K562 (cell line): ENCODE data around the gene MED15. TPM values are rescaled to one million over a fixed set of nuclear protein-coding genes. Genes with fewer than 3 reads are reported as not detected.
A peak's percentile ranks its signal among the peaks of the same experiment; 100 is the strongest.

Source experiments
- ATAC-seq: fragments of 200-7000 bp; cut with Tn5 transposase; 3 replicates; pipeline ENCODE4 v1.9.1; 2020; ENCODE audit warnings: moderate library complexity
- BruUV-seq: library from RNA; stranded (reverse); fragments of 400-500 nt; replicated peaks from 2 replicates; lab custom pipeline; 2021; lab: Mats Ljungman, UMichigan
- CTCF ChIA-PET: fragments of 300-600 bp; formaldehyde crosslinking; extraction: SDS; loops from one replicate; lab custom pipeline; 2021; ENCODE audit warnings: low intra/inter-chr PET ratio; lab: Yijun Ruan, JAX
- POLR2A ChIA-PET: fragments of 300-600, 350-650 bp; sonication (Branson Sonifier 250); formaldehyde crosslinking; extraction: SDS; loops from one replicate; lab custom pipeline; 2021; ENCODE audit warnings: antibody characterized with exemption, inconsistent platforms; lab: Yijun Ruan, JAX
- DNase-seq, 4 experiments: peaks; one replicate each; pipeline versions ENCODE4 v3.0.0 to v3.0.0-alpha.2; 2011 to 2018; ENCODE audit warnings: low spot score in 3 of 4, mixed read lengths in 3 of 4; ENCODE audit errors: extremely low read depth in 1 of 4
- FAIRE-seq: peaks from 2 replicates; lab custom pipeline; 2011; peaks lifted over from hg19 to GRCh38; lab: Jason Lieb, UNC
- H2AFZ ChIP-seq: 2 replicates; pipeline ENCODE4 v1.6.0; 2011; ENCODE audit warnings: low read depth, low read length, control low read depth, inconsistent platforms
- H3K27ac ChIP-seq: fragments of 200-600 bp; 3 replicates; pipeline ENCODE4 v1.8.0; 2011; ENCODE audit warnings: low read depth, mild to moderate bottlenecking, control low read depth, inconsistent platforms, low read length, moderate library complexity, mixed read lengths; ENCODE audit errors: extremely low read depth
- H3K27me3 ChIP-seq, 2 experiments: fragments of 300-600 bp in 1 of 2; 2 replicates in 1 of 2; 3 replicates in 1 of 2; pipeline versions ENCODE4 v1.6.0 to v1.8.0; 2011; ENCODE audit warnings: inconsistent platforms in 2 of 2, low read length in 2 of 2, mild to moderate bottlenecking in 1 of 2, mixed read lengths in 1 of 2, moderate library complexity in 1 of 2; ENCODE audit not compliant: control insufficient read depth in 2 of 2, insufficient read depth in 2 of 2
- H3K36me3 ChIP-seq: fragments of 300-600 bp; 3 replicates; pipeline ENCODE4 v1.8.0; 2011; ENCODE audit warnings: mild to moderate bottlenecking, low read length, inconsistent platforms; ENCODE audit not compliant: control insufficient read depth, insufficient read depth
- H3K4me1 ChIP-seq, 2 experiments: fragments of 200-600 bp in 1 of 2; replicated peaks in 1 of 2; 2 replicates in 1 of 2; 3 replicates in 1 of 2; pipeline versions ENCODE4 v1.5.1 to v1.8.0; 2011; ENCODE audit warnings: inconsistent platforms in 2 of 2, low read length in 2 of 2, mild to moderate bottlenecking in 1 of 2, mixed read lengths in 1 of 2, moderate library complexity in 1 of 2; ENCODE audit not compliant: control insufficient read depth in 2 of 2, insufficient read depth in 2 of 2
- H3K4me2 ChIP-seq: 2 replicates; pipeline ENCODE4 v1.6.1; 2011; ENCODE audit warnings: low read length, control low read depth, inconsistent platforms, mixed read lengths; ENCODE audit not compliant: insufficient read depth
- H3K4me3 ChIP-seq: fragments of 200-600 bp; sonication (generic), shearing (Covaris generic); 2 replicates; pipeline ENCODE4 v1.5.1; 2016; ENCODE audit warnings: control low read depth, inconsistent platforms
- H3K79me2 ChIP-seq: fragments of 200-600 bp; 3 replicates; pipeline ENCODE4 v1.8.0; 2011; ENCODE audit warnings: low read length, inconsistent platforms; ENCODE audit not compliant: control insufficient read depth, insufficient read depth
- H3K9ac ChIP-seq, 2 experiments: 2 replicates each; pipeline versions ENCODE4 v1.6.0 to v1.6.1; 2011; ENCODE audit warnings: low read depth in 2 of 2, low read length in 2 of 2, control low read depth in 1 of 2, inconsistent platforms in 1 of 2, mild to moderate bottlenecking in 1 of 2, mixed read lengths in 1 of 2; ENCODE audit not compliant: insufficient read depth in 1 of 2
- H3K9me1 ChIP-seq: one replicate; pipeline ENCODE4 v1.6.0; 2011; ENCODE audit warnings: inconsistent platforms, mild to moderate bottlenecking, low read length, moderate library complexity; ENCODE audit not compliant: control insufficient read depth, insufficient read depth
- H3K9me3 ChIP-seq: replicated peaks from 2 replicates; pipeline ENCODE4 v1.5.1; 2011; ENCODE audit warnings: low read depth, low read length, inconsistent platforms; ENCODE audit not compliant: control insufficient read depth, insufficient read depth
- H4K20me1 ChIP-seq: replicated peaks from 2 replicates; pipeline ENCODE4 v1.6.1; 2011; ENCODE audit warnings: low read length, inconsistent platforms, mixed read lengths; ENCODE audit not compliant: control insufficient read depth, insufficient read depth
- CAMTA2 ChIP-seq: fragments of 250-450 bp; sonication (Bioruptor Pico); conservative IDR thresholded peaks from 2 replicates; pipeline ENCODE4 v1.5.1; 2022
- EZH2 ChIP-seq: IDR thresholded peaks from 2 replicates; pipeline ENCODE4 v1.6.1; 2012; ENCODE audit warnings: low read depth, mild to moderate bottlenecking, inconsistent platforms, low read length, borderline replicate concordance
- POLR2AphosphoS5 ChIP-seq: IDR thresholded peaks from 2 replicates; pipeline ENCODE4 v1.6.1; 2011; ENCODE audit warnings: mild to moderate bottlenecking, low read depth, low read length, moderate library complexity; ENCODE audit not compliant: control insufficient read depth, insufficient read depth
- SAP30 ChIP-seq: fragments of 200-600 bp; sonication (generic); IDR thresholded peaks from 2 replicates; pipeline ENCODE4 v1.6.1; 2012; ENCODE audit warnings: borderline replicate concordance, low read depth, mild to moderate bottlenecking, moderate library complexity, low read length, control low read depth, inconsistent platforms; ENCODE audit not compliant: insufficient read depth, poor library complexity, severe bottlenecking
- SIX5 ChIP-seq, 2 experiments: IDR thresholded peaks; 2 replicates each; pipeline ENCODE4 v1.6.1; 2011; ENCODE audit warnings: low read length in 2 of 2, borderline replicate concordance in 1 of 2, low read depth in 1 of 2, mild to moderate bottlenecking in 1 of 2, moderate library complexity in 1 of 2; ENCODE audit not compliant: insufficient read depth in 1 of 2
- SMARCC2 ChIP-seq: fragments of 450-650 bp; IDR thresholded peaks from 2 replicates; pipeline ENCODE4 v1.6.1; 2017; ENCODE audit warnings: antibody characterized with exemption, moderate library complexity, mild to moderate bottlenecking, low read depth
- SRSF1 ChIP-seq: fragments of 200-400 bp; formaldehyde crosslinking; IDR thresholded peaks from 2 replicates; pipeline ENCODE4 v1.6.1; 2017; ENCODE audit warnings: mild to moderate bottlenecking, low read depth, low read length, moderate library complexity
- YBX1 ChIP-seq: fragments of 450-650 bp; IDR thresholded peaks from 2 replicates; pipeline ENCODE4 v1.7.1; 2016; ENCODE audit warnings: mild to moderate bottlenecking
- ZKSCAN1 ChIP-seq: fragments of 150-350 bp; IDR thresholded peaks from 2 replicates; pipeline ENCODE4 v1.6.1; 2016; ENCODE audit warnings: low read depth, low read length
- ZNF830 ChIP-seq: fragments of 250-450 bp; sonication (Bioruptor Pico); IDR thresholded peaks from 2 replicates; pipeline ENCODE4 v1.5.0; 2021; ENCODE audit warnings: mild to moderate bottlenecking
- WGBS: fragments of 100-300 bp; shearing (Covaris generic); methylation state at CpG from one replicate; pipeline ENCODE4 v1.1.6; 2016; ENCODE audit warnings: low coverage, mixed read lengths; ENCODE audit not compliant: insufficient coverage; ENCODE audit errors: missing lambda C conversion rate; 5-methylcytosine and 5-hydroxymethylcytosine counted together
- in situ Hi-C: fragments of 300-500 bp; cut with MboI; formaldehyde crosslinking; loops from 4 replicates; pipeline ENCODE4 v1.15.0; 2018; ENCODE audit warnings: inconsistent platforms, mixed read lengths
- intact Hi-C: fragments of 100-400 bp; cut with micrococcal nuclease; formaldehyde crosslinking; loops from 2 replicates; pipeline ENCODE4 v1.14.2; 2022
- polyA plus RNA-seq, 8 experiments: library from polyadenylated mRNA; depleted of rRNA in 4 of 8; stranded (reverse) in 5 of 8; unstranded in 3 of 8; fragments of >200 nt; fragmentation: Nextera tagmentation in 2 of 8; fragmentation: Illumina TruSeq in 1 of 8; extraction: Ambion mirVana in 2 of 8; extraction: Trizol in 1 of 8; gene quantifications; 2 replicates each; pipeline versions ENCODE4 v1.2.1 to v1.2.3, GENCODE V29; 2011 to 2014; ENCODE audit warnings: inconsistent platforms in 1 of 8, missing spikeins in 1 of 8
- total RNA-seq, 7 experiments: library from RNA; depleted of rRNA in 6 of 7; stranded (reverse); fragments of >200 nt in 6 of 7; fragmentation: Illumina TruSeq in 2 of 7; extraction: Trizol in 2 of 7; gene quantifications; 2 replicates each; pipeline versions ENCODE4 v1.2.1 to v1.2.3, GENCODE V29; 2011 to 2021; ENCODE audit warnings: low replicate concordance in 1 of 7
- TF ChIP-seq, protein P1 (sequence below): fragments of 150-350 bp; IDR thresholded peaks from 2 replicates; pipeline ENCODE4 v1.6.1; 2014; ENCODE audit warnings: low read depth, mild to moderate bottlenecking, low read length, borderline replicate concordance
- TF ChIP-seq, protein P2 (sequence below): sonication (generic); formaldehyde crosslinking; IDR thresholded peaks from 2 replicates; pipeline ENCODE4 v1.8.1; 2023; ENCODE audit warnings: mild to moderate bottlenecking, missing genetic modification reagents
- TF ChIP-seq, protein P3 (sequence below): IDR thresholded peaks from 2 replicates; pipeline ENCODE4 v1.6.1; 2014; ENCODE audit warnings: antibody characterized with exemption

MED15 gene
- total and polyA plus RNA-seq, 9 of the 15 experiments (the other 6 are each of a cell fraction or from before 2014, with no cell fraction given): 4.0 to 271 (median 60.1) TPM

DNA sequence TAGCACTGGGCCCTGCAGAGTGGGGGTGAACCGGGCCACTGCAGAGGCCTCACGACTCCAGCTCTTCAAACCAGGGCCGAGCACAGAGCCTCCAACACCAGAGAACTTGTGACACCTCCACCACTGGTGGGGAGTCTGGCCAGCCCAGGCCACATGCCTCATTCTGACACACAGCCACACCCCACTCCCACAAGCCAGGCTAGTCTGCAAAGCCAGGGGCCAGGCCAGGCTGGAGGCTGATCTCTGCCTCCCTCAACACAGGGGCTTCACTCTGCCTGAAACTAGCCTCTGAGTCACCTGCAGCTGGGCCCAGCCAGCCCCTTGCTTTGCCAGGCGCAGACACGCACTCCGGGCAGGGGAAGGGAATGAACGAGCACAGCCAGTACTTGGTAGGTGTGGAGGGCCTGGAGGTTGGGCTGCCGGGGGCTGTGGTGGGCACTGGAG is 102.9 kb downstream of the MED15 start:
- ATAC-seq (peak; percentile 3), FAIRE-seq (no peak), DNase-seq (no peak)
- peaks cover 73% of the 10 kb centered on the region for H4K20me1 ChIP-seq
- ChIA-PET POLR2A (interaction anchor here (0.6 to 21.8 kb wide), 14 partner anchors 8 to 121 kb away, joined by 3 to 234 read pairs (median 5); no protein-coding TSS in a partner anchor), CTCF (interaction anchor here (0.9 kb wide), 1 partner anchor 167 kb away, joined by 3 read pairs; no protein-coding TSS in a partner anchor)
- peak overlapping the region in 1 of 2 experiments; percentile 75; a peak in 2 of 4 replicates for H3K9ac ChIP-seq
- H3K27ac ChIP-seq: no peak overlapping the region
- in situ Hi-C loops (loop anchor here (25.0 kb wide), 1 partner anchor 527 kb away; no protein-coding TSS in a partner anchor), intact Hi-C loops (no loop called here)
- H3K9me1 ChIP-seq: peaks cover 3% of the 10 kb centered on the region
- no peak overlapping the region for H3K4me2 ChIP-seq
- H3K36me3 ChIP-seq: no peaks in the 10 kb centered on the region
- no peaks in the 10 kb centered on the region for H3K79me2 ChIP-seq
- 13% methylated on average over 8 of the region's 8 CpGs for whole genome bisulfite sequencing
- H3K9me3 ChIP-seq: no peaks in the 10 kb centered on the region
- no TSS peak for BruUV-seq
- H3K4me1 ChIP-seq: peaks cover 5 to 34% of the 10 kb centered on the region in 2 experiments; a peak in 3 of 5 replicates
- peaks cover 60 to 89% of the 10 kb centered on the region in 2 experiments for H3K27me3 ChIP-seq
- no peak overlapping the region for H3K4me3 ChIP-seq
- no peak overlapping the region for H2AFZ ChIP-seq
- no peak for TF ChIP-seq SRSF1
- TF ChIP-seq SIX5 (IDR thresholded peaks at IDR 0.05; ENCODE audit: borderline replicate concordance in 1 of 2, insufficient read depth in 1 of 2, low read depth in 1 of 2, low read length in 2 of 2): 0 out of 4 replicates have a peak, but pooled peaks of 1 of the 2 experiments have one; percentile 10
- TF ChIP-seq, protein P1, sequence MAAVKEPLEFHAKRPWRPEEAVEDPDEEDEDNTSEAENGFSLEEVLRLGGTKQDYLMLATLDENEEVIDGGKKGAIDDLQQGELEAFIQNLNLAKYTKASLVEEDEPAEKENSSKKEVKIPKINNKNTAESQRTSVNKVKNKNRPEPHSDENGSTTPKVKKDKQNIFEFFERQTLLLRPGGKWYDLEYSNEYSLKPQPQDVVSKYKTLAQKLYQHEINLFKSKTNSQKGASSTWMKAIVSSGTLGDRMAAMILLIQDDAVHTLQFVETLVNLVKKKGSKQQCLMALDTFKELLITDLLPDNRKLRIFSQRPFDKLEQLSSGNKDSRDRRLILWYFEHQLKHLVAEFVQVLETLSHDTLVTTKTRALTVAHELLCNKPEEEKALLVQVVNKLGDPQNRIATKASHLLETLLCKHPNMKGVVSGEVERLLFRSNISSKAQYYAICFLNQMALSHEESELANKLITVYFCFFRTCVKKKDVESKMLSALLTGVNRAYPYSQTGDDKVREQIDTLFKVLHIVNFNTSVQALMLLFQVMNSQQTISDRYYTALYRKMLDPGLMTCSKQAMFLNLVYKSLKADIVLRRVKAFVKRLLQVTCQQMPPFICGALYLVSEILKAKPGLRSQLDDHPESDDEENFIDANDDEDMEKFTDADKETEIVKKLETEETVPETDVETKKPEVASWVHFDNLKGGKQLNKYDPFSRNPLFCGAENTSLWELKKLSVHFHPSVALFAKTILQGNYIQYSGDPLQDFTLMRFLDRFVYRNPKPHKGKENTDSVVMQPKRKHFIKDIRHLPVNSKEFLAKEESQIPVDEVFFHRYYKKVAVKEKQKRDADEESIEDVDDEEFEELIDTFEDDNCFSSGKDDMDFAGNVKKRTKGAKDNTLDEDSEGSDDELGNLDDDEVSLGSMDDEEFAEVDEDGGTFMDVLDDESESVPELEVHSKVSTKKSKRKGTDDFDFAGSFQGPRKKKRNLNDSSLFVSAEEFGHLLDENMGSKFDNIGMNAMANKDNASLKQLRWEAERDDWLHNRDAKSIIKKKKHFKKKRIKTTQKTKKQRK: 0 out of 2 replicates have a peak, but pooled peaks have one; percentile 6
- TF ChIP-seq CAMTA2 (CRISPR knock-in tag): peak; percentile 18; the same call in 1 of the 2 replicates
- no peak for TF ChIP-seq POLR2AphosphoS5
- no peak for TF ChIP-seq SMARCC2
- TF ChIP-seq, protein P2, sequence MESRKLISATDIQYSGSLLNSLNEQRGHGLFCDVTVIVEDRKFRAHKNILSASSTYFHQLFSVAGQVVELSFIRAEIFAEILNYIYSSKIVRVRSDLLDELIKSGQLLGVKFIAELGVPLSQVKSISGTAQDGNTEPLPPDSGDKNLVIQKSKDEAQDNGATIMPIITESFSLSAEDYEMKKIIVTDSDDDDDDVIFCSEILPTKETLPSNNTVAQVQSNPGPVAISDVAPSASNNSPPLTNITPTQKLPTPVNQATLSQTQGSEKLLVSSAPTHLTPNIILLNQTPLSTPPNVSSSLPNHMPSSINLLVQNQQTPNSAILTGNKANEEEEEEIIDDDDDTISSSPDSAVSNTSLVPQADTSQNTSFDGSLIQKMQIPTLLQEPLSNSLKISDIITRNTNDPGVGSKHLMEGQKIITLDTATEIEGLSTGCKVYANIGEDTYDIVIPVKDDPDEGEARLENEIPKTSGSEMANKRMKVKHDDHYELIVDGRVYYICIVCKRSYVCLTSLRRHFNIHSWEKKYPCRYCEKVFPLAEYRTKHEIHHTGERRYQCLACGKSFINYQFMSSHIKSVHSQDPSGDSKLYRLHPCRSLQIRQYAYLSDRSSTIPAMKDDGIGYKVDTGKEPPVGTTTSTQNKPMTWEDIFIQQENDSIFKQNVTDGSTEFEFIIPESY (CRISPR knock-in tag): no peak
- 0 out of 2 replicates have a peak, but pooled peaks have one; percentile 82 for TF ChIP-seq ZNF830 (CRISPR knock-in tag)
- TF ChIP-seq YBX1: no peak
- TF ChIP-seq SAP30: peak; percentile 21
- TF ChIP-seq, protein P3, sequence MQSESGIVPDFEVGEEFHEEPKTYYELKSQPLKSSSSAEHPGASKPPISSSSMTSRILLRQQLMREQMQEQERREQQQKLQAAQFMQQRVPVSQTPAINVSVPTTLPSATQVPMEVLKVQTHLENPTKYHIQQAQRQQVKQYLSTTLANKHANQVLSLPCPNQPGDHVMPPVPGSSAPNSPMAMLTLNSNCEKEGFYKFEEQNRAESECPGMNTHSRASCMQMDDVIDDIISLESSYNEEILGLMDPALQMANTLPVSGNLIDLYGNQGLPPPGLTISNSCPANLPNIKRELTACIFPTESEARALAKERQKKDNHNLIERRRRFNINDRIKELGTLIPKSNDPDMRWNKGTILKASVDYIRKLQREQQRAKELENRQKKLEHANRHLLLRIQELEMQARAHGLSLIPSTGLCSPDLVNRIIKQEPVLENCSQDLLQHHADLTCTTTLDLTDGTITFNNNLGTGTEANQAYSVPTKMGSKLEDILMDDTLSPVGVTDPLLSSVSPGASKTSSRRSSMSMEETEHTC: peak; percentile 27; the same call in 1 of the 2 replicates
- TF ChIP-seq EZH2: 0 out of 2 replicates have a peak, but pooled peaks have one; percentile 81
- no peak for TF ChIP-seq ZKSCAN1
